Adrenal gland (tissue), 19 donors: ENCODE measurements around the gene SECISBP2L. TPM values are rescaled to one million over a fixed set of nuclear protein-coding genes. Genes with fewer than 3 reads are reported as not detected.

ENCODE experiments used
- DNase-seq, 7 donors: peaks; one replicate each; pipeline ENCODE4 v3.0.0-alpha.2; 2019 to 2020
- H3K27ac ChIP-seq, 5 donors: fragments of 200-600 bp; sonication (generic) in 4 of 5; 1 replicate in 3 of 5; 2 replicates in 2 of 5; pipeline versions ENCODE4 v1.5.1 to v1.8.0; 2016 to 2020; ENCODE audit warnings: mild to moderate bottlenecking in 1 of 5
- H3K27me3 ChIP-seq: fragments of 200-600 bp; 2 replicates; pipeline ENCODE4 v1.8.0; 2021
- H3K36me3 ChIP-seq, 2 donors: fragments of 200-600 bp; replicated peaks in 1 of 2; 1 replicate in 1 of 2; 2 replicates in 1 of 2; pipeline versions ENCODE4 v1.5.1 to v1.8.0; 2018 to 2022
- H3K4me1 ChIP-seq, 2 donors: fragments of 200-600 bp; replicated peaks in 1 of 2; 1 replicate in 1 of 2; 2 replicates in 1 of 2; pipeline versions ENCODE4 v1.5.1 to v1.8.0; 2018 to 2021
- H3K4me3 ChIP-seq, 4 donors: fragments of 200-600 bp; sonication (generic) in 3 of 4; one replicate each; pipeline ENCODE4 v1.5.1; 2016 to 2018
- H3K9me3 ChIP-seq, 3 donors: fragments of 200-600 bp; sonication (generic) in 1 of 3; replicated peaks in 1 of 3; 1 replicate in 2 of 3; 2 replicates in 1 of 3; pipeline versions ENCODE4 v1.5.1 to v1.8.0; 2016 to 2021
- POLR2A ChIP-seq, 2 donors: fragments of 450-650 bp; IDR thresholded peaks; one replicate each; pipeline ENCODE4 v1.6.1; 2017; ENCODE audit warnings: antibody characterized with exemption in 2 of 2, mild to moderate bottlenecking in 2 of 2, moderate library complexity in 1 of 2
- WGBS, 4 donors: extraction: QIAGEN DNeasy Blood & Tissue Kit in 2 of 4; methylation state at CpG; one replicate each; pipeline versions ENCODE4 v1.1.5 to v1.1.7; 2013 to 2017; 5-methylcytosine and 5-hydroxymethylcytosine counted together
- intact Hi-C, 2 donors: fragments of 100-400 bp; cut with DNase I; formaldehyde crosslinking; loops; one replicate each; pipeline versions ENCODE4 v1.14.1 to v1.15.0; 2022 to 2023
- long read RNA-seq, 10 donors: library from polyadenylated mRNA in 3 of 10; unstranded in 2 of 10; stranded (forward) in 1 of 10; transcript quantifications; one replicate each; pipeline ENCODE4 v2.0.0 and lab custom pipeline, GENCODE V29; 2021 to 2026
- polyA plus RNA-seq, 3 donors: library from polyadenylated mRNA; stranded (reverse); fragments of 200-250 nt in 2 of 3; fragments of 350-450 nt in 1 of 3; fragmentation: Illumina TruSeq in 1 of 3; extraction: RNeasy Lipid Tissue Mini Kit (QIAGEN cat#74804) in 1 of 3; gene quantifications; one replicate each; pipeline ENCODE4 v1.2.3, GENCODE V29; 2013 to 2014
- total RNA-seq, 9 donors: library from RNA; depleted of rRNA in 4 of 9; stranded (reverse); fragments of >200 nt in 4 of 9; fragments of 120-200 nt in 1 of 9; fragmentation: NEBNext Ultra II Directional in 1 of 9; extraction: Animal tissue kit (Norgen Biotek cat#: 25700) in 1 of 9; gene quantifications; one replicate each; pipeline versions ENCODE4 v1.1.0 to v1.2.4, GENCODE V29; 2013 to 2023
- TF ChIP-seq, protein P1 (sequence below), 6 experiments: fragments of 450-650 bp in 4 of 6; fragments of 200-600 bp in 2 of 6; sonication (generic) in 1 of 6; IDR thresholded peaks; 1 replicate in 5 of 6; 2 replicates in 1 of 6; pipeline versions ENCODE4 v1.5.1 to v1.8.0; 2016 to 2021; ENCODE audit warnings: antibody characterized with exemption in 6 of 6, mild to moderate bottlenecking in 2 of 6, moderate library complexity in 1 of 6
- donor health status: healthy with polysubstance abuse.
- donor health status: Bipolar disorder and iron deficiency.
- donor health status: DM: yes; HTN: yes; CAD: no.
- donor health status: DM: no; HTN: no; CAD: no.
- donor health status: DM: no; HTN: no; CAD: no.
- donor health status: DM: yes; HTN: yes; CAD: no.

SECISBP2L gene
- total RNA-seq: 100 to 1,000 TPM in 1 of 9 donors, 10 to 100 TPM in 8; 24.9 to 117 (median 47.3) TPM
- polyA plus RNA-seq: 10 to 100 TPM in 2 of 3 donors, 1 to 10 TPM in 1; 9.1 to 65.9 (median 12.8) TPM
- long read RNA-seq, donor 1, partial matches to known transcripts: 5 of 7 reads
- long read RNA-seq, donor 1, other reads (novel, unspliced or antisense): 0 of 7 reads
- long read RNA-seq, donor 2, partial matches to known transcripts: 0 of 2 reads
- long read RNA-seq, donor 2, other reads (novel, unspliced or antisense): 0 of 2 reads
- long read RNA-seq, donor 3, full-length matches to known transcripts: 4 of 18 reads
- long read RNA-seq, donor 3, partial matches to known transcripts: 14 of 18 reads
- long read RNA-seq, donor 3, other reads (novel, unspliced or antisense): 0 of 18 reads
- long read RNA-seq, donor 4, full-length matches to known transcripts: 1 of 24 reads
- long read RNA-seq, donor 4, partial matches to known transcripts: 19 of 24 reads
- long read RNA-seq, donor 4, other reads (novel, unspliced or antisense): 4 of 24 reads
- long read RNA-seq, donor 5, partial matches to known transcripts: 3 of 4 reads
- long read RNA-seq, donor 5, other reads (novel, unspliced or antisense): 1 of 4 reads
- long read RNA-seq, donor 6, partial matches to known transcripts: 12 of 14 reads
- long read RNA-seq, donor 6, other reads (novel, unspliced or antisense): 2 of 14 reads
- long read RNA-seq, donor 7, full-length matches to known transcripts: 6 of 6 reads
- long read RNA-seq, donor 7, partial matches to known transcripts: 0 of 6 reads
- long read RNA-seq, donor 7, other reads (novel, unspliced or antisense): 0 of 6 reads
- long read RNA-seq, donor 8, full-length matches to known transcripts: 4 of 10 reads
- long read RNA-seq, donor 8, partial matches to known transcripts: 6 of 10 reads
- long read RNA-seq, donor 8, other reads (novel, unspliced or antisense): 0 of 10 reads
- long read RNA-seq, donor 9, full-length matches to known transcripts: 6 of 11 reads
- long read RNA-seq, donor 9, partial matches to known transcripts: 5 of 11 reads
- long read RNA-seq, donor 9, other reads (novel, unspliced or antisense): 0 of 11 reads
- long read RNA-seq, donor 10, full-length matches to known transcripts: 2 of 2 reads
- long read RNA-seq, donor 10, partial matches to known transcripts: 0 of 2 reads
- long read RNA-seq, donor 10, other reads (novel, unspliced or antisense): 0 of 2 reads

GRCh38 chr15:49046220-49047102, at the start of gene SECISBP2L:
SECISBP2L (minus strand) TSS chr15:49046446; CDS start chr15:49046299, 147 bp downstream.
- DNase-seq: peak; percentile 93 to 96 (median 94)
- TF ChIP-seq POLR2A (IDR thresholded peaks at IDR 0.05): peak; percentile 79 to 90
- TF ChIP-seq, protein P1, sequence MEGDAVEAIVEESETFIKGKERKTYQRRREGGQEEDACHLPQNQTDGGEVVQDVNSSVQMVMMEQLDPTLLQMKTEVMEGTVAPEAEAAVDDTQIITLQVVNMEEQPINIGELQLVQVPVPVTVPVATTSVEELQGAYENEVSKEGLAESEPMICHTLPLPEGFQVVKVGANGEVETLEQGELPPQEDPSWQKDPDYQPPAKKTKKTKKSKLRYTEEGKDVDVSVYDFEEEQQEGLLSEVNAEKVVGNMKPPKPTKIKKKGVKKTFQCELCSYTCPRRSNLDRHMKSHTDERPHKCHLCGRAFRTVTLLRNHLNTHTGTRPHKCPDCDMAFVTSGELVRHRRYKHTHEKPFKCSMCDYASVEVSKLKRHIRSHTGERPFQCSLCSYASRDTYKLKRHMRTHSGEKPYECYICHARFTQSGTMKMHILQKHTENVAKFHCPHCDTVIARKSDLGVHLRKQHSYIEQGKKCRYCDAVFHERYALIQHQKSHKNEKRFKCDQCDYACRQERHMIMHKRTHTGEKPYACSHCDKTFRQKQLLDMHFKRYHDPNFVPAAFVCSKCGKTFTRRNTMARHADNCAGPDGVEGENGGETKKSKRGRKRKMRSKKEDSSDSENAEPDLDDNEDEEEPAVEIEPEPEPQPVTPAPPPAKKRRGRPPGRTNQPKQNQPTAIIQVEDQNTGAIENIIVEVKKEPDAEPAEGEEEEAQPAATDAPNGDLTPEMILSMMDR (IDR thresholded peaks at IDR 0.05): no peak
- peak within 1 kb of the TSS; percentile 79 to 98 (median 86) for H3K4me3 ChIP-seq
- H3K27me3 ChIP-seq: no peaks in the 10 kb centered on the region
- peak within 1 kb of the TSS in 4 of 5 donors; percentile 79 to 93 (median 83) for H3K27ac ChIP-seq
- intact Hi-C loops: no loop called here
- no peaks in the 10 kb centered on the region for H3K36me3 ChIP-seq
- no peaks in the 10 kb centered on the region for H3K9me3 ChIP-seq
- 6 to 12% (median 7%) methylated on average over 21 to 50 of the region's 50 CpGs for WGBS, 4 donors
- peaks cover 9 to 35% of the 10 kb centered on the region in 2 donors for H3K4me1 ChIP-seq

DNA sequence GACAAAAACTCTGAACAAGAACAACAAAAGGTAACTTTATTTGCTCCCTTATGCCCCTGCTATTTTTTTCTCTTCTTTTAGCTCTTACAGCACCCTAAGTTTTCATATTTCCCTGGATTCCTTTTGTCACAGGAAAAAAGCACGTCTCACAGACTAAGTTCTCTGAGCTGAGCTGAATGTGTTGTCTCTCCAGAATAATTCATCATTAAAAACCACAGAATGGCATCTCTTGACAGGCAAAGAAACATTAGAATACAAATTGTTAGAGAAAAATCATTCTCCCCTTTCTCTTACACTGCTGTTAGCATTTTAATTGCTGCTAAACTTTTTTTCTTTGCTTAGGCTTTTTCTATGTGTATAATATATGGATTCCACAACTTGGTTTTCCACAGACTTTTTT, 48.7 kb upstream of the SECISBP2L start:
- no peak overlapping the region for H3K27ac ChIP-seq
- no peaks in the 10 kb centered on the region for H3K36me3 ChIP-seq
- no peak for DNase-seq
- TF ChIP-seq POLR2A (IDR thresholded peaks at IDR 0.05): no peak
- TF ChIP-seq, protein P1 (IDR thresholded peaks at IDR 0.05): no peak
- intact Hi-C loops: no loop called here
- no peaks in the 10 kb centered on the region for H3K9me3 ChIP-seq
- no peak overlapping the region for H3K4me3 ChIP-seq
- WGBS, 4 donors: 56 to 77% (median 69%) methylated on average over 1 of the region's 1 CpG
- H3K4me1 ChIP-seq: peaks cover 0 to 11% of the 10 kb centered on the region in 2 donors
- no peaks in the 10 kb centered on the region for H3K27me3 ChIP-seq

DNA sequence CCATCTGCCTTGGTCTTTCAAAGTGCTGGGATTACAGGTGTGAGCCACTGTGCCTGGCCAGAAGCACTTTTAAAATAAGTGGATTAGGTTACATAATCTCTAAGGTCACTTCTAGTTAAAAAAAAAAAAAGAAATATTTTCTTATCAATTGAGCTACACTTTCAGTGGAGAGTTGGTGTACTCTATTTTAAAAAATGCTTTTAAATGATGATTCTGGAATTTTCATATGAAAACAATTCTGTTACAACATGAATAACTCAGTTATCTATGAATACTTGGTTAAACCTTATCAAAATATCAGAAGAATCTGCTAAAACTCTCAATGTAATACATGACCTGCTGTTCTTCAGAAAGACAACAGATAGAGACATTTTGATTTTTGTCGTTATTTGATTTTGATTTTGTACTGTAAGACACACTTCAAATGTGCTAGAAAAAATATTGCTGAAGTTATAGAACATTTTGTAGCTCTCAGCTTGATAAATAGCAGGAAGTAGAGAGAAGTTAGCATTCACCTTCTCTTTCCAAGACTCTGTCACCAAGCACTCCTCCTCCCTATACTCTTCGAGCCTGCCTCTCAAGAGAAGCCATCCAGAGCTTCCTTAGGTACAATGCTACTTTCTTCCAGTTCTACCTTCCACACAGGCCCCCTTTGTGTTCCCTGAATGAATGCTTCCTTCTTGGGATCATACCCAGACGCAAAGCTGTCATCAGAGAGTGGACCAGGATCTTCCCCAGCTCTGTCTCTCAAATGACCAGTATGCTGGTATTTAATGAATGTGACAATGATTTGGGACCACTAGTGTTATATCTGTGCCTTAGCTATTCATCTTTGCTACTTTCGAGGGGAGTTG, 47.2 kb upstream of the SECISBP2L start:
- 85 to 92% (median 88%) methylated on average over 4 of the region's 4 CpGs for WGBS, 4 donors
- Histone ChIP-seq H3K4me3 (no peak overlapping the region), H3K36me3 (no peaks in the 10 kb centered on the region), H3K27ac (no peak overlapping the region), H3K9me3 (no peaks in the 10 kb centered on the region), H3K27me3 (no peaks in the 10 kb centered on the region), H3K4me1 (peaks cover 0 to 11% of the 10 kb centered on the region in 2 donors)
- TF ChIP-seq, protein P1 (IDR thresholded peaks at IDR 0.05): no peak
- no peak for TF ChIP-seq POLR2A (IDR thresholded peaks at IDR 0.05)
- DNase-seq: no peak
- intact Hi-C loops: no loop called here
